ENCODE measurements around the gene PNPLA4. TPM values are rescaled to one million over a fixed set of nuclear protein-coding genes. Genes with fewer than 3 reads are reported as not detected.

The PNPLA4 gene
- total RNA-seq, 1 experiment from 2014 or later = 15.5 TPM

- ChIA-PET CTCF (no interaction called here), RAD21 (ENCODE audit: low non-redundant PET in 1 of 2, low total read pairs in 2 of 2, uncharacterized antibody in 2 of 2, unreplicated experiment in 2 of 2) (no interaction called here), POLR2A (no interaction called here)
- Histone ChIP-seq H3K4me3 (replicated peaks in 1 of 2; ENCODE audit: low read depth in 1 of 2, low read length in 2 of 2) (no peak overlapping the region), H3K4me1 (ENCODE audit: control insufficient read depth in 1 of 2, insufficient read depth in 2 of 2, low read length in 2 of 2) (peaks cover 0 to 7% of the 10 kb centered on the region in 2 experiments; a peak in 1 of 4 replicates), H3K9ac (ENCODE audit: low read length) (no peak overlapping the region), H4K20me1 (ENCODE audit: insufficient read depth) (no peaks in the 10 kb centered on the region), H3K9me3 (ENCODE audit: control insufficient read depth in 1 of 2, insufficient read depth in 1 of 2, low read depth in 1 of 2, low read length in 2 of 2) (no peaks in the 10 kb centered on the region), H3K27me3 (ENCODE audit: insufficient read depth, low read length) (no peaks in the 10 kb centered on the region), H3K27ac (ENCODE audit: low read depth, low read length) (no peak overlapping the region), H3K9me2 (ENCODE audit: insufficient read depth) (no peaks in the 10 kb centered on the region), H3K4me2 (ENCODE audit: low read length) (no peak overlapping the region), H3K79me2 (ENCODE audit: insufficient read depth, low read length) (no peaks in the 10 kb centered on the region), H2AFZ (ENCODE audit: low read depth, low read length, poor library complexity, severe bottlenecking) (no peak overlapping the region), H3K36me3 (ENCODE audit: control insufficient read depth in 1 of 2, insufficient read depth in 2 of 2, low read length in 2 of 2) (no peaks in the 10 kb centered on the region; a peak in 1 of 4 replicates)
- TF ChIP-seq ZFX (IDR thresholded peaks at IDR 0.05) = no peak
- no peak for TF ChIP-seq SRF (IDR thresholded peaks at IDR 0.05; ENCODE audit: low read depth)
- TF ChIP-seq POLR2A (IDR thresholded peaks at IDR 0.05; ENCODE audit: borderline replicate concordance, extremely low read depth, insufficient read depth, insufficient read length) = no peak
- TF ChIP-seq CTCF (IDR thresholded peaks at IDR 0.05 in 2 of 3, conservative IDR thresholded peaks at IDR 0.05 in 1 of 3; ENCODE audit: borderline replicate concordance in 1 of 3, insufficient read depth in 1 of 3, low read depth in 2 of 3, low read length in 2 of 3) = no peak
- TF ChIP-seq FOSL1 (IDR thresholded peaks at IDR 0.05; ENCODE audit: low read depth) = no peak
- no peak for TF ChIP-seq TCF7L2 (IDR thresholded peaks at IDR 0.05; ENCODE audit: borderline replicate concordance, extremely low read depth, insufficient read depth, insufficient read length)
- no peak for TF ChIP-seq ZBTB33 (IDR thresholded peaks at IDR 0.05; ENCODE audit: extremely low read depth, insufficient replicate concordance, low read length)
- no peak for TF ChIP-seq JUND (IDR thresholded peaks at IDR 0.05)
- TF ChIP-seq EZH2 (IDR thresholded peaks at IDR 0.05) = no peak
- no peak for TF ChIP-seq EGR1 (IDR thresholded peaks at IDR 0.05; ENCODE audit: low read depth)
- no TSS peak for BruUV-seq (replicated peaks)
- no peak for DNase-seq (ENCODE audit: low read depth, low spot score)
- no peak for ATAC-seq
- intact Hi-C loops (cut with micrococcal nuclease) = no loop called here
Measured at GRCh38 chrX:7921750-7922149, 5.5 kb downstream of the PNPLA4 start.

Measured in HCT116 (cell line).